ENCODE data around the gene ATOH8.
A peak's percentile ranks its signal among the peaks of the same experiment; 100 is the strongest.

Gene ATOH8

DNA sequence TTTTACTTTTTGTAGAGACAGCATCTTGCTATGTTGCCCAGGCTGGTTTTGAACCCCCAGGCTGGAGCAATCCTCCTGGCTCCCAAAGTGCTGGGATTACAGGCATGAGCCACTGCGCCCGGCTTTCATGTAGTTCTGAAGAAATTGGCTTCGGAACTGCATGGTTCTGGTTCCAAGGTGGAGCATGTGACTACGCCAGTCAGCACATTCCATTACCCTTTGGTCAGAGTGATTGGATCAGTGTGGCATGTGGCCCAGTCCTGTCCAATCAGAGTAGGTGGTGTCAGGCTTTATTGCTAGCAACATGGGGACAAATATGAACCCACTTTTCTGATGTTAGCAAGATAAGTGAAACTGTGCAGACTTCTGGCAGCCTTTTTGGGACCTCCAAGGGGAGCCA is 16.3 kb upstream of the ATOH8 start:
- Histone ChIP-seq H3K9me3 (ENCODE audit: control insufficient read depth, insufficient read depth, low read length) (no peaks in the 10 kb centered on the region), H3K36me3 (ENCODE audit: insufficient read depth, low read length) (no peaks in the 10 kb centered on the region), H3K4me1 (ENCODE audit: insufficient read depth, low read length) (peaks cover 10% of the 10 kb centered on the region; the same call in 1 of the 2 replicates), H3K9ac (ENCODE audit: low read depth, low read length) (no peak overlapping the region)

DNA sequence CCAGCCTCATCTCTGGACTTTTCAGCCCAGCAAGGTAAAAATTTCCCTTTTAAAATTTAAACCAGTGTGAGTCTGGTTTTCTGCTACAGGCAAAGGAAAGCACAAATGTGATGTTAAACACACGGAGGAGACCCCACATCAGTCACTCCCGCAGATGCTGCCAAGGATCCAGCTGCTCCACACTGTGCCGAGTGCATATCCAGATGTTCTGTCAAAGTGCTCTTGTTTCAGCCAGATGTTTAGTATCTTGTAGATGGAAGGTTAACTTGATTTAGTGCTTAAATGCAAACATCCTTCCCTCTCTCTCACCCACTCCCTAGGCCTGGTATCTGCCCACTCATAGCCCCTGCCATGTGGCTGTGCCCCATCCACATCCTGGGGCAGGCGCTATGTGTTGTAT is 15.8 kb upstream of the ATOH8 start:
- no peak overlapping the region for H3K9ac ChIP-seq (ENCODE audit: low read depth, low read length)
- peaks cover 10% of the 10 kb centered on the region; the same call in 1 of the 2 replicates for H3K4me1 ChIP-seq (ENCODE audit: insufficient read depth, low read length)
- H3K36me3 ChIP-seq (ENCODE audit: insufficient read depth, low read length), result no peaks in the 10 kb centered on the region
- H3K9me3 ChIP-seq (ENCODE audit: control insufficient read depth, insufficient read depth, low read length), result no peaks in the 10 kb centered on the region

DNA sequence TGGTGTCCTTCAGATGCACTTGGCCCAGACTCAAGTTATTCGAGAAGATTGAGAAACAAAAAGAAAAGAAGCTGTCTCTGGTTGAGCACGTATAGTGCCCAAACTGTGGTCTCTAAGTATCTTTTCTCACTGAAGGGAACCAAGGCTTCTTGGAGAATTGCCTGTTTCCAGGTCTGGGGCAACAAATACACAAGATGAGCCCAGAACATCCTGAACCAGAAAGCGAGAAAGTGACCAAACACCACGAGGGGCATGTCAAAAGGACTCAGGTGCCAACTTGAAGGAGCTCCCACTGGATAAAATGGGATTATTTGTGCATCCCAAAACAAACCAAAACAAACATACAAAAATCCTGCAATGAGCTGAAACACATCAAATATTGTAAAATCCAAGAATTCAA is 13.6 kb upstream of the ATOH8 start:
- no peaks in the 10 kb centered on the region for H3K36me3 ChIP-seq (ENCODE audit: insufficient read depth, low read length)
- peaks cover 10% of the 10 kb centered on the region; the same call in 1 of the 2 replicates for H3K4me1 ChIP-seq (ENCODE audit: insufficient read depth, low read length)
- no peak overlapping the region for H3K9ac ChIP-seq (ENCODE audit: low read depth, low read length)
- no peaks in the 10 kb centered on the region for H3K9me3 ChIP-seq (ENCODE audit: control insufficient read depth, insufficient read depth, low read length)

DNA sequence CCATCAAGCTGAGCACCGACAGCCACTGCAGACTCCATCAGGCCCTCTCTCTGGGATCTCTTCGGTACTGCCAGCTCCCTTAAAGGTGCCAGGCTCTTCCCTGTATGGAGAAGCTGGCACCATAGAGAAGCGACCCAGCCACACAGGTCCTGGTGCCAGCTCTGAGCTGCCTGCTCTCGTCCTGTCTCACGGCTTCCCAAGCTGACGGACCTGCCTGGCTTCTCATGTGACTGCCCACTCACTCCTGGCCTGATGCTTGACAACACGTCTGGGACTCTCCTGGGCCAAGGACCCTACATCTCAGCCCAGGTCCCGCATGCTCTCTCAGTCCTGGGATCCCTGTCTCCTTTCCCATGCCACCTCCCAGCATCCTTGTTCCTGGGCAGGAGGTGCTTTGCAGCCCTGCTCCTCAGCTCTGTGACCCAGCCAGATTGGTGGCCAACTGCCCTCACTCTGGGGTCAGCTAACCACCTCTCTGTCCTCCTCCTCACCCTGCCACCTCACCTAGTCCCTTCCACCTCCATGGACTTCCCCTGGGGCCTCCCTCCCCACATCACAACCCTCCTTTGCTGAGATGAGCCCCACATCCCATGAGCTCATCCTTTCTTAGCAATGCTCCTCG is 12.5 kb upstream of the ATOH8 start:
- Histone ChIP-seq H3K9me3 (ENCODE audit: control insufficient read depth, insufficient read depth, low read length) (no peaks in the 10 kb centered on the region), H3K4me1 (ENCODE audit: insufficient read depth, low read length) (peaks cover 10% of the 10 kb centered on the region; the same call in 1 of the 2 replicates), H3K36me3 (ENCODE audit: insufficient read depth, low read length) (no peaks in the 10 kb centered on the region), H3K9ac (ENCODE audit: low read depth, low read length) (no peak overlapping the region)

DNA sequence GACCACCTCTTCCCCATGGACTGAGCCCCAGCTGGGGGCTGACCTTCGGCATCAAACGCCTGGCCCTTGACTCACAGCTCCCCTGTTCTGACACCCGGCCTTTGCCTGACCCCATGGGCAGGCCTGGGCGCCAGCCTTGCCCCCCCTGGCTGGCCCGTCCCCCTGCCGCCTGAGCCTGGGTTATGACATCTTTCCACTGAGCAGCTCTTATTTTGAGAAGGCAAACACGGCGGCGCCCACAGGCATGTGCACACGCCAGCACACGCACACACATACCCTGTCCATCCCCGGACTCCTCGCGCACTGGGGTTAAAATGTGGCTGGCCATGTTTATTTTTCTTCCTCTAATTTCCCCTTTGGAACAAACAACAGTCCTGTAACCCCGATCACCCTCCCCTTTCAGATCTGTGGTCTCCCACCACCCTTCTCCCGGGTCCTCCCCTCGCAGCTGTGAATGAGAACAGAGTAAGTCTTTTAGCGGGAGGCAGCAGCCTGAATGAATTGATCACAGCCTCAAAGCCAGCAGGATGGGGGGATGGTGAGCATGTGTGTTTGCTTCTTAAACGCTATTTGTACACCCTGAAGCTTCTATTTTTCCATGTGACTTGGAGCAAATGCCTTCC is 11.8 kb upstream of the ATOH8 start:
- H3K9ac ChIP-seq (ENCODE audit: low read depth, low read length), result peak overlapping the region; percentile 12

DNA sequence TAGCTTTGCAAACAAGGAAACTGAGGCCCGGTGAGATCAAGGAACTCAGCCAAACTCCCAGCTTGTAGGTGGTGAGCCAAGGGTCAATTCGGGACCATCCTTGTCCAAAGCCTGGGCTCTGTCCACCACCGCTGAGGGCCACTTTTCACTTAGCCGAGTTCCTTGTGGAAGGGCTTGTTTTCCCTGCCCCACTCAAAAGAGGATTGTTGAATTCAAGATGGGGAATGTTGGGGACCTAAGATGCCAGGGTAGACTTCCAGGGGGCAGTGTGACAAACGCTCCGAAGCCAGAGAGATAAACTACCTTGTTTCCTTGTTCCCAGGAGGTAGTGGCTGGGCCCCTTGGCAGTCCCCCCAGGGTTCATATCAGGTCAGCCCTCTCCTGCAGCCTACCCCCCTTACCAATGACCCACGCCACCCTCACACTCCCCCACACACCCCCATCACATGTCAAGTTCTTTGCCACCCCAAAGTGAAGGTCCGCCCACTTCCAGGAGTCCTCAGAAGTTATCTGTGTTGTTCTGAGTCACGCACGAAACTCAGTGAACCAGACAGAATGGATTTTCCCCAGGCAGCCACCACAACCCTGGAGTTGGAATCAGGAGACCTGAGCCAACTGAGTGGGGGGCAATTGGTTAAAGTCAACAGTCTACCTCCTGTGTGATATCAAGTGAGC is 10.3 kb upstream of the ATOH8 start:
- Histone ChIP-seq H3K9me3 (ENCODE audit: control insufficient read depth, insufficient read depth, low read length) (no peaks in the 10 kb centered on the region), H3K4me1 (ENCODE audit: insufficient read depth, low read length) (peaks cover 11% of the 10 kb centered on the region; the same call in 1 of the 2 replicates), H3K9ac (ENCODE audit: low read depth, low read length) (no peak overlapping the region), H3K36me3 (ENCODE audit: insufficient read depth, low read length) (no peaks in the 10 kb centered on the region)

More for the DNA sequence above, 11.8 kb upstream of the ATOH8 start:
- H3K4me1 ChIP-seq (ENCODE audit: insufficient read depth, low read length), result peaks cover 10% of the 10 kb centered on the region; the same call in 1 of the 2 replicates
- no peaks in the 10 kb centered on the region for H3K36me3 ChIP-seq (ENCODE audit: insufficient read depth, low read length)
- H3K9me3 ChIP-seq (ENCODE audit: control insufficient read depth, insufficient read depth, low read length), result no peaks in the 10 kb centered on the region

DNA sequence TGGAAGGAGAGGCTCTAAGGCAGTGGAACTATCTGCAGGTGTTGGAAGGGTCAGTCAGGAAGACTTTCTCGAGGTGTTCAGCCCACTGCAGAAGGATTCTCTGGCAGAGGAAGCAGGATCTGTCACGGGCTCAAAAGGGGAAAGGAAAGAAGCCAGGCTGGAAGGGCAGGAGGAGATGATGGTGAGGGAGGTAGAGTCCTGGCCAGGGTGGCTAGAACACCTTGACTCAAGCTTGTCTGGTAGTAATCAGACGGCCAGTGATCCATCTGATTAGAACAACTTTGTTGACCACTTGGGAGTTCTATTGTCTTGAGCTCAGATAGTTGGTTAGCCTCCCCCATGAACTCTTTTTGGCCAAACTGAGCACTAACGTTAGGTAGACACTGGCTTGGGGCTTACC is 9.7 kb upstream of the ATOH8 start:
- Histone ChIP-seq H3K9ac (ENCODE audit: low read depth, low read length) (no peak overlapping the region), H3K36me3 (ENCODE audit: insufficient read depth, low read length) (no peaks in the 10 kb centered on the region), H3K9me3 (ENCODE audit: control insufficient read depth, insufficient read depth, low read length) (no peaks in the 10 kb centered on the region), H3K4me1 (ENCODE audit: insufficient read depth, low read length) (peaks cover 17% of the 10 kb centered on the region; the same call in 1 of the 2 replicates)

DNA sequence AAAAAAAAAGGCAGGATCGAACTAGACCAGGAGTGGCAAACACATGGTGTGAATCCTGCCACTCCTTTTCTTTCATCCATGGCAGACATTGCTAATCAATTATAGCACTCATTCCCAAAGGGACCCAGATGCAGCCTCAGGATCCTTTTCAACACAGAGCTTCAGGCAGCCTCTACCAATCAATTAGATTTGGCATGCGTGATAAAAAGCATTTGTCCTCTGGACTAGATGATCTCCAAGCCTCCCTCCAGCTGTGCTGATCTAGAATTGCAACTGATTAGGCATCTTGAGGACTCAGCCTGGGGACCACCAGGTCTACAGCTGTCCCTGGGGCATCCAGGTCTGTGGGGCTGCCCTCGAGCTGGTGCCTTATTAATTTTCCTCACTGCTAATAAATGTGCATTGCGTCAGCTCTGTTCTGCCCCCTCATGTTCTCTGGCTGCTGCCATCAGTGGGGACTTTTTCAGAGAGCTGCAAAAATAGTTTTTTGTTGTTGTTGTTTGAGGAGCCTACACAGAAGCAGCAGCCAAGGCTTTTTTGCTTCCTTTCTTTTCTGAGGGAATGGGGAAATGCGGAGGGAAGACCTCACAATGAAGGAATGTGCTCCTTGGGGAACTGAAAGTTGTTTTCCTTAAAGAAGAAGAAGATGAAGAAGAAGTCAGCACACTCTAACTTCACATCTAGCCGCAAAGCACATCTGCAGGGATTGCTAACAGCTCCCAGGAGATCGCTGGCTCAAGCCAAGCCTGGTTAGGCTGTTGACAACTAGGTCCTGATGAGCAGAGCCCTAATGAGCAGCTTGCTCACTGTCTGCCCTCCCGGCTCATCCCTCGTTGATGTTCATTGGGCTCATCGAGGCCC is 8.8 kb upstream of the ATOH8 start:
- no peak overlapping the region for H3K9ac ChIP-seq (ENCODE audit: low read depth, low read length)
- peaks cover 19% of the 10 kb centered on the region; the same call in 1 of the 2 replicates for H3K4me1 ChIP-seq (ENCODE audit: insufficient read depth, low read length)
- no peaks in the 10 kb centered on the region for H3K36me3 ChIP-seq (ENCODE audit: insufficient read depth, low read length)
- H3K9me3 ChIP-seq (ENCODE audit: control insufficient read depth, insufficient read depth, low read length), result no peaks in the 10 kb centered on the region

DNA sequence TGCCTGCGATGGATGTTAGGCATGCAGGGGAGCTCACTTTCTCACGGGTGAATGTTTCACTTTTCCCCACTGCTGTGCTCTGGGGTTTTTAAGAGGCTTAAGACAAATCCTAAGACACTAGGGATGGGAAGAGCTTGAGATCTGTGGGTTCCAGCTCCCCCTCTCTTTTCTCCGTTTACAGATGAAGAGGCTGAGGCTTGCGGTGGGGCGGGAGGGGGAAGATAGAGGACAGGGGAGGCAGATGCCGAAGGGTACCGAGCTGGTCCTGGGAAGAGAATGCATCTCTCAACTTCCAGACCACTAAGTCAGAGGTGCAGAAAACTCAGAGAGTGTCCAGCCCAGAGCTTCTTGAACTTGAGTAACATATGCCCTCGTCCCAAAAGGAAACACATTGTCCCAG is 8.2 kb upstream of the ATOH8 start:
- H3K4me1 ChIP-seq (ENCODE audit: insufficient read depth, low read length), result peaks cover 19% of the 10 kb centered on the region; the same call in 1 of the 2 replicates
- H3K9me3 ChIP-seq (ENCODE audit: control insufficient read depth, insufficient read depth, low read length), result no peaks in the 10 kb centered on the region
- no peak overlapping the region for H3K9ac ChIP-seq (ENCODE audit: low read depth, low read length)
- no peaks in the 10 kb centered on the region for H3K36me3 ChIP-seq (ENCODE audit: insufficient read depth, low read length)

DNA sequence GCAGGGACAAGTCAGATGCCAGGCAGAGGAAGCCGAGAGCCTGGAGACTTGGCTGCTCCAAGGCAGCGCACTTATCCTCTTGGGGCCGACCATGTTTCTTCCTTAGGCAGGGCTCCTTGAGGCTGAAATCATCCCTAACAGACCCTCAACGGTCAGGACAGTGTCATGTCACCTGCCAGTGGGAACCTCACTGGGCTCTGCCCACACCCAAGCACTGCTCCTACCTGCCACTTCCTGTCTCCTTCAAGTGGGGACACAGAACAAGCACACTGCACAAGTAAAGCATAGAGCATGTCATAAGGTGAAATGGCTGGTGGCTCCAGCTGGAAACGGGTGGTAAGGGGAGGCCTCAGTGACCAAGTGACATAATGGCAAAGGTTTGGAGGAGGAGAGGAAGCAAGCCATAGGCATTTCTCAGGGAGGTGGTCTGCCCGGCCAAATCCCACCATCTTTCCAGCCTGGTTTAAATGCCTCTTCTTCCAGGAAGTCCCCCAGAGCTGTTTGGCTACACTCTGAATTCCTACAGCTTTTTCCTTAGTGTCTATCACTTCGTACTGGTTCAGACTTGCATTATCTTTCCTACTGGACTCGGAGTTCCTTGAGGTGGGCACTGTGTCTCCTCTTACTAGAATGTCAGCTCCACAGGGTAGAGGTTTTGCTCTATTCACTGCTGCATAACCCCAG is 7.3 kb upstream of the ATOH8 start:
- no peak overlapping the region for H3K9ac ChIP-seq (ENCODE audit: low read depth, low read length)
- H3K36me3 ChIP-seq (ENCODE audit: insufficient read depth, low read length), result no peaks in the 10 kb centered on the region
- H3K4me1 ChIP-seq (ENCODE audit: insufficient read depth, low read length), result peaks cover 18% of the 10 kb centered on the region; the same call in 1 of the 2 replicates
- H3K9me3 ChIP-seq (ENCODE audit: control insufficient read depth, insufficient read depth, low read length), result no peaks in the 10 kb centered on the region

DNA sequence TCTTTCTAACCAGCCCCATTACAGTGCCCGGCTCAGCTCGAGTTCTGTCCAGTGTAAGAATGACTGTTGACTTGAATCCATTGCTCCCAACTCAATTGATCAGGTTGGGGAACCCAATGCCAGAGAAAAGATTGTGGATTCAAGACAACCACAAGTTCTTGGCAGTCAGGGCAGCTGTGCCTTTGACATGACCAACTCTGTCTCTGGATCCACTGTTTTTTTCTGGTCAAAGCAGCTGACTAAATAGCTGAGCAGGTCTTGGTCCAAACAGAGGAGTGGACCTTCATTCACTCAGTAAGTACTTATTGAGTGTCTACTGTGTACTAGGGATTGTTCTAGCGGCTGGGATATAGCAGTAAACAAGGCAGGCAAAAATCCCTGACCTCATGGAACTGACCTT is 6.3 kb upstream of the ATOH8 start:
- Histone ChIP-seq H3K4me1 (ENCODE audit: insufficient read depth, low read length) (peaks cover 9% of the 10 kb centered on the region; the same call in 1 of the 2 replicates), H3K9me3 (ENCODE audit: control insufficient read depth, insufficient read depth, low read length) (no peaks in the 10 kb centered on the region), H3K36me3 (ENCODE audit: insufficient read depth, low read length) (no peaks in the 10 kb centered on the region), H3K9ac (ENCODE audit: low read depth, low read length) (no peak overlapping the region)

DNA sequence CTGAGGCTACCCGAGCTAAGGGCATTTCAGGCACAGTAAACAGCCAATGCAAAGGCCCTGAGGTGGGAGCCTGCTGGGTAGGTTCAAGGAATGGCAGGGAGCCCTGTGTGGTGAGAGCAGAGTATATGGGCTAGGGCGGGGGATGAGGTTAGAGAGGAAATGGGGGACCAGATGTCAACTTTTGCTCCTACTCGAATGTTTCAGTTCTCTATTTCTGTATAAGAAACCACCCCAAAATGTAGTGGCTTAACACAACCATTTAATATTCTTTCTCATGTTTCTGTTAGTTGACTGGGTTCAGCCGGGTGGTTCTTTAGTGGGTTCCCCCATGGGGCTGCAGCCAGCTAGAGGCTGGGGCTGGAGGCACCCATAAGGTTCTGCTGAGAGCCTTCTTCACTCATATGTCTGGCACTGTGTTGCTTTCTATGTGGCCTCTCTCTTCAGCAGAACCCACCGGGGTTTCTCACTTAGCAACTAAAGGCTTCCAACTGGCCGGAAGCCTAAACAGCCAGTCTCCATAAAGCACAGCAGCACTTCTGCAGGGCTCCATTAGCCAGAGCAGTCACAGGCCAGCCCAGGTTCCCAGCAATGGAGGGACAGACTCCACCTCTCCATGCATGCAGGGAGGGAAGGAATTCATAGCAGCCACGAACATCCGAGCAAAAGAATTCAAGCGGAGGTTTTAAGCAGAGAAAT is 5.6 kb upstream of the ATOH8 start:
- Histone ChIP-seq H3K9me3 (ENCODE audit: control insufficient read depth, insufficient read depth, low read length) (no peaks in the 10 kb centered on the region), H3K36me3 (ENCODE audit: insufficient read depth, low read length) (no peaks in the 10 kb centered on the region), H3K4me1 (ENCODE audit: insufficient read depth, low read length) (peaks cover 9% of the 10 kb centered on the region; the same call in 1 of the 2 replicates), H3K9ac (ENCODE audit: low read depth, low read length) (no peak overlapping the region)
